CD4-positive, alpha-beta T cell (primary cell): ENCODE measurements around the gene MLLT3. TPM values are rescaled to one million over a fixed set of nuclear protein-coding genes. Genes with fewer than 3 reads are reported as not detected.

Experiments
- ATAC-seq: fragments of 200-7000 bp; cut with Tn5 transposase; one replicate; pipeline ENCODE4 v1.10.0; 2022; ENCODE audit warnings: mild to moderate bottlenecking; ENCODE audit not compliant: poor library complexity
- CTCF ChIA-PET: fragments of 350-600 bp; sonication (Branson Sonifier 250); formaldehyde crosslinking; loops from one replicate; lab custom pipeline; 2021; ENCODE audit warnings: antibody characterized with exemption, inconsistent platforms; lab: Charles Lee
- POLR2A ChIA-PET: fragments of 350-600 bp; sonication (Branson Sonifier 250); formaldehyde crosslinking; loops from one replicate; lab custom pipeline; 2021; ENCODE audit warnings: antibody characterized with exemption, inconsistent platforms; lab: Charles Lee
- DNase-seq, 14 experiments: peaks; one replicate each; pipeline ENCODE4 v3.0.0-alpha.2; 2013 to 2020; ENCODE audit warnings: mixed read lengths in 2 of 14
- H3K27ac ChIP-seq, 2 donors: one replicate each; pipeline versions ENCODE4 v1.5.1 to v1.7.0; 2013; ENCODE audit warnings: low read length in 2 of 2, low read depth in 1 of 2, mild to moderate bottlenecking in 1 of 2
- H3K27me3 ChIP-seq, 2 experiments: 1 replicate in 1 of 2; 2 replicates in 1 of 2; pipeline versions ENCODE4 v1.6.1 to v1.7.0; 2013; ENCODE audit warnings: low read length in 2 of 2, control low read depth in 1 of 2, mild to moderate bottlenecking in 1 of 2, moderate library complexity in 1 of 2; ENCODE audit not compliant: insufficient read depth in 2 of 2, control insufficient read depth in 1 of 2
- H3K36me3 ChIP-seq: one replicate; pipeline ENCODE4 v1.6.1; 2013; ENCODE audit warnings: low read length, control low read depth; ENCODE audit not compliant: insufficient read depth
- H3K4me1 ChIP-seq: one replicate; pipeline ENCODE4 v1.6.1; 2013; ENCODE audit warnings: low read length, control low read depth; ENCODE audit not compliant: insufficient read depth
- H3K4me3 ChIP-seq: one replicate; pipeline ENCODE4 v1.5.1; 2013; ENCODE audit warnings: mild to moderate bottlenecking, low read length, moderate library complexity
- H3K9me3 ChIP-seq, 2 experiments: 1 replicate in 1 of 2; 2 replicates in 1 of 2; pipeline versions ENCODE4 v1.6.1 to v1.7.0; 2013; ENCODE audit warnings: low read length in 2 of 2, mild to moderate bottlenecking in 2 of 2, control low read depth in 1 of 2, moderate library complexity in 1 of 2; ENCODE audit not compliant: control insufficient read depth in 1 of 2, insufficient read depth in 1 of 2
- H3K27ac Mint-ChIP-seq: one replicate; pipeline ENCODE4 v1.8.0; 2020; ENCODE audit warnings: mixed read lengths
- H3K27me3 Mint-ChIP-seq: one replicate; pipeline ENCODE4 v1.8.0; 2021; ENCODE audit warnings: mixed read lengths
- H3K36me3 Mint-ChIP-seq: one replicate; pipeline ENCODE4 v1.8.0; 2021; ENCODE audit warnings: low read depth, mixed read lengths
- H3K4me1 Mint-ChIP-seq: one replicate; pipeline ENCODE4 v1.8.0; 2021; ENCODE audit warnings: low read depth, mixed read lengths
- H3K4me3 Mint-ChIP-seq: one replicate; pipeline ENCODE4 v1.8.0; 2020; ENCODE audit warnings: mild to moderate bottlenecking, mixed read lengths
- H3K9me3 Mint-ChIP-seq: one replicate; pipeline ENCODE4 v1.8.0; 2020; ENCODE audit warnings: mixed read lengths
- CTCF ChIP-seq: fragments of 200-600 bp; IDR thresholded peaks from one replicate; pipeline ENCODE4 v1.8.0; 2022; ENCODE audit warnings: antibody characterized with exemption, mild to moderate bottlenecking
- intact Hi-C, 2 experiments: fragments of 100-400 bp; cut with DNase I in 1 of 2; cut with micrococcal nuclease in 1 of 2; formaldehyde crosslinking; loops; one replicate each; pipeline versions ENCODE4 v1.15.1 to v1.9.0; 2023 to 2025; cut with DNase I, micrococcal nuclease
- total RNA-seq, 174 experiments: library from RNA in 2 of 174; stranded (reverse) in 2 of 174; gene quantifications; one replicate each; pipeline ENCODE4 v1.2.3 and lab custom pipeline; 2021 to 2026

MLLT3 gene
- total RNA-seq, 2 experiments from 2014 or later = 59.2 to 60.6 TPM

DNA sequence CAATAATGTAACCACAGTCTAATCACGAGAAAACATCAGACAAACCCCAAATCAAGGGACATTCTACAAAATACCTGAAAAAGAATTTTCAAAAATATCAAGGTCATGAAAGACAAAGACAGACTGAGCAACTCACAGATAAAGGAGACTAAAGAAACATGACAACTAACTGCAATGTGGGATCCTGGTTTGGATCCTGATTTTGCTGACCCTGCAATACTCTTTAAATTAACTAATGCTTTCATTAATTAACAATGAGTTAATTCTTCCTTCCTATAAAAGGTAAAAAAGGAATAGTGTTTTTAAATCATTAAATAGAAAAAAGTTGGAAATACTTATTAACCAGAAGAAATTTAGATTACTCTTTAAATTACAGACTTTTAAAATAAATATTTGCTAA lies 103.6 kb downstream of the MLLT3 start:
- H3K27ac Mint-ChIP-seq = no peak overlapping the region

GRCh38 chr9:20513126-20513913 lies 109.0 kb downstream of the MLLT3 start:
- Histone ChIP-seq H3K4me1 (peaks cover 34% of the 10 kb centered on the region), H3K4me3 (no peak overlapping the region), H3K27me3 (no peaks in the 10 kb centered on the region), H3K9me3 (no peaks in the 10 kb centered on the region), H3K36me3 (no peaks in the 10 kb centered on the region), H3K27ac (no peak overlapping the region)
- TF ChIP-seq CTCF = no peak
- peak overlapping the region; percentile 27 for H3K4me3 Mint-ChIP-seq
- CTCF ChIA-PET = interaction anchor here (1.4 kb wide), 1 partner anchor 12 kb away, joined by 3 read pairs; no protein-coding TSS in a partner anchor
- no peaks in the 10 kb centered on the region for H3K27me3 Mint-ChIP-seq
- peaks cover 71% of the 10 kb centered on the region for H3K4me1 Mint-ChIP-seq
- POLR2A ChIA-PET = no interaction called here
- DNase-seq (no peak), ATAC-seq (no peak)
- peak overlapping the region; percentile 61 for H3K27ac Mint-ChIP-seq
- no peaks in the 10 kb centered on the region for H3K9me3 Mint-ChIP-seq
- H3K36me3 Mint-ChIP-seq = peaks cover 11% of the 10 kb centered on the region
- intact Hi-C loops = no loop called here

More for the DNA sequence above, 103.6 kb downstream of the MLLT3 start:
- Histone ChIP-seq H3K4me1 (peaks cover 27% of the 10 kb centered on the region), H3K27ac (no peak overlapping the region), H3K4me3 (no peak overlapping the region), H3K9me3 (no peaks in the 10 kb centered on the region), H3K36me3 (no peaks in the 10 kb centered on the region), H3K27me3 (no peaks in the 10 kb centered on the region)
- no peak for DNase-seq
- ChIA-PET POLR2A (no interaction called here), CTCF (no interaction called here)
- Mint-ChIP-seq H3K36me3 (peaks cover 7% of the 10 kb centered on the region), H3K9me3 (no peaks in the 10 kb centered on the region), H3K4me1 (peaks cover 78% of the 10 kb centered on the region), H3K4me3 (no peak overlapping the region), H3K27me3 (no peaks in the 10 kb centered on the region)
- ATAC-seq = no peak
- intact Hi-C loops = no loop called here
- no peak for TF ChIP-seq CTCF

GRCh38 chr9:20512636-20513035 lies 109.7 kb downstream of the MLLT3 start:
- DNase-seq (no peak), ATAC-seq (no peak)
- Mint-ChIP-seq H3K27me3 (no peaks in the 10 kb centered on the region), H3K27ac (peak overlapping the region; percentile 61), H3K4me3 (peak overlapping the region; percentile 30), H3K9me3 (no peaks in the 10 kb centered on the region), H3K4me1 (peaks cover 74% of the 10 kb centered on the region), H3K36me3 (peaks cover 11% of the 10 kb centered on the region)
- Histone ChIP-seq H3K9me3 (no peaks in the 10 kb centered on the region), H3K4me1 (peaks cover 34% of the 10 kb centered on the region), H3K27ac (no peak overlapping the region), H3K27me3 (no peaks in the 10 kb centered on the region), H3K4me3 (no peak overlapping the region), H3K36me3 (no peaks in the 10 kb centered on the region)
- ChIA-PET CTCF (interaction anchor here (0.7 to 1.4 kb wide), 2 partner anchors 12 to 105 kb away, joined by 3 read pairs; no protein-coding TSS in a partner anchor), POLR2A (no interaction called here)
- no peak for TF ChIP-seq CTCF
- intact Hi-C loops = no loop called here
